ENCODE data around the gene AP1G2. TPM values are rescaled to one million over a fixed set of nuclear protein-coding genes. Genes with fewer than 3 reads are reported as not detected.

AP1G2 gene
- total RNA-seq, 2 experiments from 2014 or later: 162 to 166 TPM

Other genes starting within 250 kb of the AP1G2 start
- 100 to 1,000 TPM; 237 to 338 TPM for gene PABPN1, start 246.3 kb downstream of the AP1G2 start, total RNA-seq
- gene SLC22A17, start 214.9 kb downstream of the AP1G2 start, total RNA-seq: 1 to 10 TPM; 4.7 to 5.3 TPM
- not detected for gene EFS, start 202.6 kb downstream of the AP1G2 start, total RNA-seq
- gene IL25, start 195.0 kb downstream of the AP1G2 start, total RNA-seq: not detected
- gene CMTM5, start 190.7 kb downstream of the AP1G2 start, total RNA-seq: not detected
- under 1 TPM; 0.14 to 0.16 TPM for gene MYH6, start 159.5 kb downstream of the AP1G2 start, total RNA-seq
- gene MYH7, start 132.1 kb downstream of the AP1G2 start, total RNA-seq: under 1 TPM; 0.05 to 0.07 TPM
- gene NGDN, start 98.1 kb downstream of the AP1G2 start, total RNA-seq: 10 to 100 TPM; 53.0 to 57.8 TPM
- gene ZFHX2, start 16.0 kb downstream of the AP1G2 start, total RNA-seq: 1 to 10 TPM; 1.0 to 1.3 TPM
- gene THTPA, start 11.5 kb downstream of the AP1G2 start, total RNA-seq: 1 to 10 TPM; 8.3 to 8.5 TPM
- not detected for gene JPH4, start 11.0 kb upstream of the AP1G2 start, total RNA-seq
- 1 to 10 TPM; 3.1 to 3.7 TPM for gene DHRS2, start 68.6 kb upstream of the AP1G2 start, total RNA-seq